Suprapubic skin (tissue), 4 donors: ENCODE results near the gene ACOT7. TPM values are rescaled to one million over a fixed set of nuclear protein-coding genes. Genes with fewer than 3 reads are reported as not detected.

Source experiments
- DNase-seq, 2 donors: peaks; one replicate each; pipeline ENCODE4 v3.0.0-alpha.2; 2019; ENCODE audit warnings: low spot score in 2 of 2
- H3K27ac ChIP-seq: fragments of 200-600 bp; sonication (generic); one replicate; pipeline ENCODE4 v1.5.1; 2019
- H3K27me3 ChIP-seq: fragments of 200-600 bp; sonication (generic); one replicate; pipeline ENCODE4 v1.5.1; 2019
- H3K36me3 ChIP-seq: fragments of 200-600 bp; sonication (generic); one replicate; pipeline ENCODE4 v1.5.1; 2019
- H3K4me1 ChIP-seq: fragments of 200-600 bp; sonication (generic); one replicate; pipeline ENCODE4 v1.5.1; 2019
- H3K4me3 ChIP-seq: fragments of 200-600 bp; sonication (generic); one replicate; pipeline ENCODE4 v1.5.1; 2019; ENCODE audit warnings: mild to moderate bottlenecking
- H3K9me3 ChIP-seq: fragments of 200-600 bp; sonication (generic); one replicate; pipeline ENCODE4 v1.5.1; 2019
- CTCF ChIP-seq, 2 donors: fragments of 200-600 bp in 1 of 2; fragments of 450-650 bp in 1 of 2; sonication (generic) in 1 of 2; IDR thresholded peaks; one replicate each; pipeline ENCODE4 v1.5.1; 2016 to 2019; ENCODE audit warnings: antibody characterized with exemption in 2 of 2, mild to moderate bottlenecking in 1 of 2, moderate library complexity in 1 of 2
- EP300 ChIP-seq: sonication (generic); formaldehyde crosslinking; IDR thresholded peaks from one replicate; pipeline ENCODE4 v1.6.1; 2017; ENCODE audit warnings: antibody characterized with exemption
- POLR2A ChIP-seq, 2 donors: fragments of 450-650 bp; IDR thresholded peaks; one replicate each; pipeline ENCODE4 v1.6.1; 2017; ENCODE audit warnings: antibody characterized with exemption in 2 of 2, mild to moderate bottlenecking in 2 of 2, moderate library complexity in 2 of 2
- POLR2AphosphoS5 ChIP-seq, 3 donors: sonication (generic); formaldehyde crosslinking; IDR thresholded peaks; one replicate each; pipeline ENCODE4 v1.6.1; 2017; ENCODE audit warnings: antibody characterized with exemption in 3 of 3
- WGBS: methylation state at CpG from one replicate; pipeline ENCODE4 v1.1.5; 2018; 5-methylcytosine and 5-hydroxymethylcytosine counted together
- total RNA-seq, 4 donors: library from RNA; depleted of rRNA; stranded (reverse); fragments of >200 nt; gene quantifications; one replicate each; pipeline ENCODE4 v1.1.0, GENCODE V29; 2016

Gene ACOT7
- total RNA-seq, 4 donors from 2014 or later = 8.4 to 40.5 (median 26.7) TPM

GRCh38 chr1:6410248-6410893 is 16.8 kb upstream of the ACOT7 start:
- H3K27me3 ChIP-seq = peaks cover 23% of the 10 kb centered on the region
- H3K4me3 ChIP-seq = no peak overlapping the region
- WGBS = 88% methylated on average over 13 of the region's 13 CpGs
- peaks cover 16% of the 10 kb centered on the region for H3K4me1 ChIP-seq
- no peaks in the 10 kb centered on the region for H3K9me3 ChIP-seq
- H3K27ac ChIP-seq = no peak overlapping the region
- TF ChIP-seq EP300 (no peak), POLR2AphosphoS5 (IDR thresholded peaks at IDR 0.05) (no peak), CTCF (IDR thresholded peaks at IDR 0.05) (no peak), POLR2A (IDR thresholded peaks at IDR 0.05) (no peak)
- no peak for DNase-seq
- no peaks in the 10 kb centered on the region for H3K36me3 ChIP-seq

GRCh38 chr1:6409733-6410132 is 16.2 kb upstream of the ACOT7 start:
- Histone ChIP-seq H3K27me3 (peaks cover 19% of the 10 kb centered on the region), H3K4me1 (peaks cover 11% of the 10 kb centered on the region), H3K4me3 (no peak overlapping the region), H3K27ac (no peak overlapping the region), H3K36me3 (no peaks in the 10 kb centered on the region), H3K9me3 (no peaks in the 10 kb centered on the region)
- WGBS = 94% methylated on average over 6 of the region's 6 CpGs
- no peak for DNase-seq
- TF ChIP-seq CTCF (IDR thresholded peaks at IDR 0.05) = no peak
- no peak for TF ChIP-seq POLR2AphosphoS5 (IDR thresholded peaks at IDR 0.05)
- no peak for TF ChIP-seq POLR2A (IDR thresholded peaks at IDR 0.05)
- no peak for TF ChIP-seq EP300

- no peak overlapping the region for H3K27ac ChIP-seq
- TF ChIP-seq POLR2A (IDR thresholded peaks at IDR 0.05) = no peak
- no peak for TF ChIP-seq EP300
- TF ChIP-seq POLR2AphosphoS5 (IDR thresholded peaks at IDR 0.05) = no peak
- no peak for TF ChIP-seq CTCF (IDR thresholded peaks at IDR 0.05)
- no peak overlapping the region for H3K4me3 ChIP-seq
- H3K9me3 ChIP-seq = no peaks in the 10 kb centered on the region
- DNase-seq = no peak
- 84% methylated on average over 4 of the region's 4 CpGs for WGBS
- H3K4me1 ChIP-seq = peaks cover 5% of the 10 kb centered on the region
- no peaks in the 10 kb centered on the region for H3K36me3 ChIP-seq
- peaks cover 12% of the 10 kb centered on the region for H3K27me3 ChIP-seq
Observed at GRCh38 chr1:6409053-6409452, 15.5 kb upstream of the ACOT7 start.

- WGBS = 76% methylated on average over 6 of the region's 6 CpGs
- no peaks in the 10 kb centered on the region for H3K36me3 ChIP-seq
Observed at GRCh38 chr1:6408023-6408422, 14.5 kb upstream of the ACOT7 start.

GRCh38 chr1:6401673-6402072 is 8.1 kb upstream of the ACOT7 start:
- Histone ChIP-seq H3K36me3 (no peaks in the 10 kb centered on the region), H3K27me3 (no peaks in the 10 kb centered on the region), H3K4me3 (no peak overlapping the region), H3K27ac (no peak overlapping the region), H3K4me1 (peaks cover 3% of the 10 kb centered on the region), H3K9me3 (no peaks in the 10 kb centered on the region)
- no peak for TF ChIP-seq CTCF (IDR thresholded peaks at IDR 0.05)
- no peak for TF ChIP-seq POLR2A (IDR thresholded peaks at IDR 0.05)
- TF ChIP-seq POLR2AphosphoS5 (IDR thresholded peaks at IDR 0.05) = no peak
- TF ChIP-seq EP300 = no peak
- WGBS = 46% methylated on average over 6 of the region's 6 CpGs
- no peak for DNase-seq

More at GRCh38 chr1:6408023-6408422, 14.5 kb upstream of the ACOT7 start:
- Histone ChIP-seq H3K4me3 (no peak overlapping the region), H3K9me3 (no peaks in the 10 kb centered on the region), H3K27ac (no peak overlapping the region), H3K4me1 (peaks cover 3% of the 10 kb centered on the region), H3K27me3 (peaks cover 4% of the 10 kb centered on the region)
- TF ChIP-seq EP300 (no peak), POLR2A (IDR thresholded peaks at IDR 0.05) (no peak), CTCF (IDR thresholded peaks at IDR 0.05) (no peak), POLR2AphosphoS5 (IDR thresholded peaks at IDR 0.05) (no peak)
- DNase-seq = no peak
